Parathyroid adenoma (tissue), 2 donors: ENCODE results near the gene MYO18B.

Experiments used
- H2AFZ ChIP-seq: fragments of 300-600 bp; sonication (generic); one replicate; pipeline ENCODE4 v1.7.0; 2017; ENCODE audit warnings: antibody characterized with exemption, mild to moderate bottlenecking
- H3K27ac ChIP-seq: fragments of 300-600 bp; sonication (generic); one replicate; pipeline ENCODE4 v1.7.0; 2017
- H3K27me3 ChIP-seq: fragments of 300-600 bp; sonication (generic); one replicate; pipeline ENCODE4 v1.7.0; 2017; ENCODE audit warnings: low read length; ENCODE audit not compliant: control insufficient read depth, insufficient read depth
- H3K36me3 ChIP-seq: fragments of 300-600 bp; sonication (generic); one replicate; pipeline ENCODE4 v1.7.0; 2017; ENCODE audit warnings: low read length; ENCODE audit not compliant: control insufficient read depth, insufficient read depth
- H3K4me1 ChIP-seq: fragments of 300-600 bp; sonication (generic); one replicate; pipeline ENCODE4 v1.7.0; 2017; ENCODE audit warnings: control low read depth
- H3K4me2 ChIP-seq: fragments of 300-600 bp; sonication (generic); one replicate; pipeline ENCODE4 v1.7.0; 2017; ENCODE audit warnings: low read length
- H3K4me3 ChIP-seq: fragments of 300-600 bp; sonication (generic); one replicate; pipeline ENCODE4 v1.7.0; 2017; ENCODE audit warnings: low read depth, low read length
- H3K79me2 ChIP-seq: fragments of 300-600 bp; sonication (generic); one replicate; pipeline ENCODE4 v1.7.0; 2017; ENCODE audit warnings: control low read depth
- H3K9ac ChIP-seq: fragments of 300-600 bp; sonication (generic); one replicate; pipeline ENCODE4 v1.7.0; 2017; ENCODE audit warnings: mild to moderate bottlenecking
- H3K9me3 ChIP-seq: fragments of 300-600 bp; sonication (generic); one replicate; pipeline ENCODE4 v1.7.0; 2017; ENCODE audit warnings: low read length; ENCODE audit not compliant: control insufficient read depth
- CTCF ChIP-seq: fragments of 300-600 bp; sonication (generic); IDR thresholded peaks from one replicate; pipeline ENCODE4 v1.7.0; 2017; ENCODE audit warnings: antibody characterized with exemption, mild to moderate bottlenecking
- donor health status: primary hyperparathyroidism.

MYO18B gene

GRCh38 chr22:25987948-25988347 lies 246.0 kb downstream of the MYO18B start:
- H3K36me3 ChIP-seq: no peaks in the 10 kb centered on the region

DNA sequence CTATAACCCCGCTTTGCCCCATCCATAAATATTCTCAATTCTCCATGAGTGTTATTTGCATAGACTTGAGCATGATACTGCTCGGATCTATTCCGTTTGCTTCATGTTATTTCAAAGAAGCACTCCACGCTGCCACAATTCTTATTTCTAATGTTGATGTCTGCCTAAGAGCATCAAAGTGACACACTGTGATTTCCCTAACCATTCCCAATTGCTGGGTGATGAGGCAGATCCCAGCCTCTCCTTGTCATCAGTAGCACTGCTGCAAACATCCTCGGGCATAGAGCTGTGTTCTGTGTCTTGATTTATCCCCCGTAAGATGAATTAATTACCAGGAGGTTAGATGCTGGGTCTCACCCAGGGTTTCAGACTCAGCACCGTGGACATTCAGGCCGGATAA lies 249.0 kb downstream of the MYO18B start:
- Histone ChIP-seq H3K4me1 (no peaks in the 10 kb centered on the region), H3K4me3 (no peak overlapping the region), H3K36me3 (no peaks in the 10 kb centered on the region), H2AFZ (no peak overlapping the region), H3K27ac (no peak overlapping the region), H3K4me2 (no peak overlapping the region), H3K79me2 (no peaks in the 10 kb centered on the region), H3K9me3 (no peaks in the 10 kb centered on the region), H3K9ac (no peak overlapping the region), H3K27me3 (no peaks in the 10 kb centered on the region)
- no peak for TF ChIP-seq CTCF

More at GRCh38 chr22:25987948-25988347, 246.0 kb downstream of the MYO18B start:
- Histone ChIP-seq H3K9me3 (no peaks in the 10 kb centered on the region), H3K4me3 (no peak overlapping the region), H3K4me2 (no peak overlapping the region), H2AFZ (no peak overlapping the region), H3K9ac (no peak overlapping the region), H3K27ac (no peak overlapping the region), H3K27me3 (no peaks in the 10 kb centered on the region), H3K4me1 (no peaks in the 10 kb centered on the region), H3K79me2 (no peaks in the 10 kb centered on the region)
- TF ChIP-seq CTCF: no peak

DNA sequence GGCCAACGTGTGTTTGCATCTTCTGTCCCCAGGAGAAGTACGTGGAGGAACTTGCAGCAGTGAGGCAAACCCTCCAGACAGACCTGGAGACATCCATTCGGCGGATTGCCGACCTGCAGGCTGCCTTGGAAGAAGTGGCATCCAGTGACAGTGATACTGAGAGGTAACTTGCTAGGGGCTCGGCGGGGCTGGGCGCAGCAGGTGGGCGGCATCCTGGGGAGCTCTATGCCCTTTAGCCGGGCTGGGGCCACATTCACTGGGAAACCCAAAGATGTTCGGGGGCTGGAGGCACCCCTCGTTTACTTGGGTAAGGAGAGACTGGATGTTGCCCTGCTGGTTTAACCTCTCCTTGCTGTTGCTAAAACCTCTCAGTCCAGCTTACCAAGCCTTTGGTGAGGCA lies 250.3 kb downstream of the MYO18B start:
- Histone ChIP-seq H3K4me1 (no peaks in the 10 kb centered on the region), H3K4me3 (no peak overlapping the region), H3K27ac (no peak overlapping the region), H3K4me2 (no peak overlapping the region), H3K9me3 (no peaks in the 10 kb centered on the region), H3K79me2 (no peaks in the 10 kb centered on the region), H2AFZ (no peak overlapping the region), H3K36me3 (no peaks in the 10 kb centered on the region), H3K27me3 (no peaks in the 10 kb centered on the region), H3K9ac (no peak overlapping the region)
- no peak for TF ChIP-seq CTCF

DNA sequence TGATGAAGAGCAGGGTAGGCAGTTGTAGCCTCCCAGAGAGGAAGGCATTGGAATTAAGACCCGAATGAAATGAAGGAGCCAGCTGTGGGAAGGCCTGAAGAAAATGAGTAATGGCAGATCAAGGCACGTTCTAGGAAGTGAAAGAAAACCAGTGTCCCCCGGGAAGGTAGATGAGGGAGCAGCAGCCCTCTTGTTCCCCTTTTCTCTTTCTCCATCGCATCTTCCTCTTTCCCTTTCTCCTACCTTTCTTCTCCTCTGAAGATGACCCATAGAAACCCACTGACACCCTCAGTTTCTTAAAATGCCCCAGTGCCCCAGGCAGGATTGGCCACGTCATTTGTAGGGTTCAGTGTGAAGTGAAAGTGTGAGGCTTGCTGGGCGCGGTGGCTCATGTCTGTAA lies 254.7 kb downstream of the MYO18B start:
- Histone ChIP-seq H3K27me3 (no peaks in the 10 kb centered on the region), H2AFZ (no peak overlapping the region), H3K4me3 (no peak overlapping the region), H3K4me1 (no peaks in the 10 kb centered on the region), H3K4me2 (no peak overlapping the region), H3K9me3 (no peaks in the 10 kb centered on the region), H3K79me2 (no peaks in the 10 kb centered on the region), H3K9ac (no peak overlapping the region), H3K27ac (no peak overlapping the region), H3K36me3 (no peaks in the 10 kb centered on the region)
- no peak for TF ChIP-seq CTCF

GRCh38 chr22:25997886-25998775 lies 256.1 kb downstream of the MYO18B start:
- Histone ChIP-seq H3K4me2 (no peak overlapping the region), H2AFZ (no peak overlapping the region), H3K9ac (no peak overlapping the region), H3K27me3 (no peaks in the 10 kb centered on the region), H3K27ac (no peak overlapping the region), H3K4me1 (no peaks in the 10 kb centered on the region), H3K9me3 (no peaks in the 10 kb centered on the region), H3K79me2 (no peaks in the 10 kb centered on the region), H3K36me3 (no peaks in the 10 kb centered on the region), H3K4me3 (no peak overlapping the region)
- no peak for TF ChIP-seq CTCF
